Measurements from ENCODE around the gene CAPN1. TPM values are rescaled to one million over a fixed set of nuclear protein-coding genes. Genes with fewer than 3 reads are reported as not detected.
"Not testable (repeated sequence)": the region's sequence is repeated elsewhere in the genome, so short reads cannot be mapped to it uniquely, and the experiment has no call there.

Gene CAPN1
- total and polyA plus RNA-seq, 2 donors (not counting 1 experiment from before 2014, with no cell fraction given), result 192 to 202 TPM

- 100% methylated on average over 1 of the region's 2 CpGs for WGBS (ENCODE audit: insufficient coverage)
- Mint-ChIP-seq H3K4me3 (no peak overlapping the region), H3K27me3 (no peaks in the 10 kb centered on the region), H3K9me3 (ENCODE audit: insufficient read depth) (no peaks in the 10 kb centered on the region), H3K4me1 (peaks cover 12% of the 10 kb centered on the region), H3K27ac (no peak overlapping the region)
- H2AFZ ChIP-seq (ENCODE audit: insufficient read depth, low read depth, low read length, poor library complexity, severe bottlenecking), result no peak overlapping the region
- peaks cover 14 to 17% of the 10 kb centered on the region in 2 donors for H3K4me1 ChIP-seq (ENCODE audit: control insufficient read depth in 2 of 2, insufficient read depth in 2 of 2, low read length in 2 of 2)
- DNase-seq (no peak), ATAC-seq (ENCODE audit: low read depth) (no peak)
- no peaks in the 10 kb centered on the region for H4K20me1 ChIP-seq (ENCODE audit: control insufficient read depth, insufficient read depth, low read length, poor library complexity, severe bottlenecking)
- no peak overlapping the region for H3K4me3 ChIP-seq (ENCODE audit: control extremely low read depth in 1 of 5, extremely low read depth in 1 of 5, insufficient read depth in 1 of 5, low read depth in 2 of 5, low read length in 4 of 5)
- CTCF ChIA-PET, result interaction anchor here (1.3 kb wide), 1 partner anchor 87 kb away, joined by 4 read pairs; no protein-coding TSS in a partner anchor
- no peaks in the 10 kb centered on the region for H3K27me3 ChIP-seq (replicated peaks in 1 of 4; ENCODE audit: control extremely low read depth in 1 of 4, control insufficient read depth in 3 of 4, insufficient read depth in 4 of 4, low read length in 3 of 4)
- intact Hi-C loops (cut with micrococcal nuclease), result no loop called here
- POLR2A ChIA-PET, result no interaction called here
- no peak overlapping the region for H3K4me2 ChIP-seq (replicated peaks; ENCODE audit: low read depth, low read length, poor library complexity, severe bottlenecking)
- no peaks in the 10 kb centered on the region for H3K79me2 ChIP-seq (ENCODE audit: control insufficient read depth, insufficient read depth, low read length)
- no peak overlapping the region for H3K9ac ChIP-seq (ENCODE audit: low read length)
- H3K27ac ChIP-seq (ENCODE audit: low read length in 2 of 2), result no peak overlapping the region
- H3K9me3 ChIP-seq (ENCODE audit: control extremely low read depth in 1 of 3, control insufficient read depth in 2 of 3, insufficient read depth in 1 of 3, low read length in 2 of 3), result no peaks in the 10 kb centered on the region
- no peak for TF ChIP-seq CTCF (IDR thresholded peaks at IDR 0.05)
- TF ChIP-seq EZH2 (IDR thresholded peaks at IDR 0.05; ENCODE audit: borderline replicate concordance, insufficient read depth, low read depth, low read length, poor library complexity, severe bottlenecking), result no peak
- no peaks in the 10 kb centered on the region for H3K36me3 ChIP-seq (replicated peaks in 1 of 2; ENCODE audit: control extremely low read depth in 1 of 2, control insufficient read depth in 1 of 2, extremely low read depth in 1 of 2, insufficient read depth in 2 of 2, low read length in 1 of 2)
These were observed 46.2 kb downstream of the CAPN1 start for GRCh38 chr11:65227879-65228278.

- H3K4me2 ChIP-seq (replicated peaks; ENCODE audit: low read depth, low read length, poor library complexity, severe bottlenecking), result no peak overlapping the region
- Mint-ChIP-seq H3K4me3 (no peak overlapping the region), H3K9me3 (ENCODE audit: insufficient read depth) (no peaks in the 10 kb centered on the region), H3K27ac (no peak overlapping the region), H3K27me3 (no peaks in the 10 kb centered on the region), H3K4me1 (no peaks in the 10 kb centered on the region)
- no peak overlapping the region for H3K4me3 ChIP-seq (ENCODE audit: control extremely low read depth in 1 of 5, extremely low read depth in 1 of 5, insufficient read depth in 1 of 5, low read depth in 2 of 5, low read length in 4 of 5)
- no peaks in the 10 kb centered on the region for H3K36me3 ChIP-seq (replicated peaks in 1 of 2; ENCODE audit: control extremely low read depth in 1 of 2, control insufficient read depth in 1 of 2, extremely low read depth in 1 of 2, insufficient read depth in 2 of 2, low read length in 1 of 2)
- TF ChIP-seq EZH2 (IDR thresholded peaks at IDR 0.05; ENCODE audit: borderline replicate concordance, insufficient read depth, low read depth, low read length, poor library complexity, severe bottlenecking) (no peak), CTCF (IDR thresholded peaks at IDR 0.05) (no peak)
- no peak overlapping the region for H3K27ac ChIP-seq (ENCODE audit: low read length in 2 of 2)
- WGBS (ENCODE audit: insufficient coverage), result 87% methylated on average over 19 of the region's 23 CpGs
- intact Hi-C loops (cut with micrococcal nuclease), result no loop called here
- no peaks in the 10 kb centered on the region for H3K4me1 ChIP-seq (ENCODE audit: control insufficient read depth in 2 of 2, insufficient read depth in 2 of 2, low read length in 2 of 2)
- H2AFZ ChIP-seq (ENCODE audit: insufficient read depth, low read depth, low read length, poor library complexity, severe bottlenecking), result no peak overlapping the region
- no peaks in the 10 kb centered on the region for H4K20me1 ChIP-seq (ENCODE audit: control insufficient read depth, insufficient read depth, low read length, poor library complexity, severe bottlenecking)
- H3K27me3 ChIP-seq (replicated peaks in 1 of 4; ENCODE audit: control extremely low read depth in 1 of 4, control insufficient read depth in 3 of 4, insufficient read depth in 4 of 4, low read length in 3 of 4), result no peaks in the 10 kb centered on the region
- peaks cover 0 to 4% (median 0%) of the 10 kb centered on the region in 3 donors for H3K9me3 ChIP-seq (ENCODE audit: control extremely low read depth in 1 of 3, control insufficient read depth in 2 of 3, insufficient read depth in 1 of 3, low read length in 2 of 3)
- CTCF ChIA-PET, result interaction anchor here (1.5 kb wide), 1 partner anchor 18 kb away, joined by 5 read pairs; no protein-coding TSS in a partner anchor
- no peak for ATAC-seq (ENCODE audit: low read depth)
- no peak overlapping the region for H3K9ac ChIP-seq (ENCODE audit: low read length)
- DNase-seq, result no peak
- POLR2A ChIA-PET, result no interaction called here
- no peaks in the 10 kb centered on the region for H3K79me2 ChIP-seq (ENCODE audit: control insufficient read depth, insufficient read depth, low read length)
These were observed 54.7 kb downstream of the CAPN1 start for GRCh38 chr11:65236194-65237059.

- H3K4me2 ChIP-seq (replicated peaks; ENCODE audit: low read depth, low read length, poor library complexity, severe bottlenecking); intact Hi-C loops (cut with micrococcal nuclease); H3K27ac Mint-ChIP-seq; H3K27ac ChIP-seq (ENCODE audit: low read length in 2 of 2); H3K4me1 ChIP-seq (ENCODE audit: control insufficient read depth in 2 of 2, insufficient read depth in 2 of 2, low read length in 2 of 2); H2AFZ ChIP-seq (ENCODE audit: insufficient read depth, low read depth, low read length, poor library complexity, severe bottlenecking); H3K79me2 ChIP-seq (ENCODE audit: control insufficient read depth, insufficient read depth, low read length); DNase-seq; ATAC-seq (ENCODE audit: low read depth); H3K27me3 Mint-ChIP-seq; H3K9me3 Mint-ChIP-seq (ENCODE audit: insufficient read depth); H3K4me3 Mint-ChIP-seq; POLR2A ChIA-PET; H3K27me3 ChIP-seq (replicated peaks in 1 of 4; ENCODE audit: control extremely low read depth in 1 of 4, control insufficient read depth in 3 of 4, insufficient read depth in 4 of 4, low read length in 3 of 4); H3K4me3 ChIP-seq (ENCODE audit: control extremely low read depth in 1 of 5, extremely low read depth in 1 of 5, insufficient read depth in 1 of 5, low read depth in 2 of 5, low read length in 4 of 5); H4K20me1 ChIP-seq (ENCODE audit: control insufficient read depth, insufficient read depth, low read length, poor library complexity, severe bottlenecking); H3K9ac ChIP-seq (ENCODE audit: low read length); H3K4me1 Mint-ChIP-seq; H3K36me3 ChIP-seq (replicated peaks in 1 of 2; ENCODE audit: control extremely low read depth in 1 of 2, control insufficient read depth in 1 of 2, extremely low read depth in 1 of 2, insufficient read depth in 2 of 2, low read length in 1 of 2); CTCF ChIA-PET: not testable (repeated sequence)
- no CpG with 5 or more reads among the region's 6 CpGs for WGBS (ENCODE audit: insufficient coverage)
- H3K9me3 ChIP-seq (ENCODE audit: control extremely low read depth in 1 of 3, control insufficient read depth in 2 of 3, insufficient read depth in 1 of 3, low read length in 2 of 3), result peaks cover 0 to 15% (median 5%) of the 10 kb centered on the region in 3 donors
These were observed 56.6 kb downstream of the CAPN1 start for GRCh38 chr11:65238302-65238701.
